Medulla oblongata (tissue), 1 donor: Measurements from ENCODE around the gene USP20.
"Not testable (repeated sequence)": the region's sequence is repeated elsewhere in the genome, so short reads cannot be mapped to it uniquely, and the experiment has no call there.

Experiments used
- DNase-seq: peaks from one replicate; pipeline ENCODE4 v3.0.0-alpha.2; 2015; ENCODE audit errors: extremely low spot score

USP20 gene

DNA sequence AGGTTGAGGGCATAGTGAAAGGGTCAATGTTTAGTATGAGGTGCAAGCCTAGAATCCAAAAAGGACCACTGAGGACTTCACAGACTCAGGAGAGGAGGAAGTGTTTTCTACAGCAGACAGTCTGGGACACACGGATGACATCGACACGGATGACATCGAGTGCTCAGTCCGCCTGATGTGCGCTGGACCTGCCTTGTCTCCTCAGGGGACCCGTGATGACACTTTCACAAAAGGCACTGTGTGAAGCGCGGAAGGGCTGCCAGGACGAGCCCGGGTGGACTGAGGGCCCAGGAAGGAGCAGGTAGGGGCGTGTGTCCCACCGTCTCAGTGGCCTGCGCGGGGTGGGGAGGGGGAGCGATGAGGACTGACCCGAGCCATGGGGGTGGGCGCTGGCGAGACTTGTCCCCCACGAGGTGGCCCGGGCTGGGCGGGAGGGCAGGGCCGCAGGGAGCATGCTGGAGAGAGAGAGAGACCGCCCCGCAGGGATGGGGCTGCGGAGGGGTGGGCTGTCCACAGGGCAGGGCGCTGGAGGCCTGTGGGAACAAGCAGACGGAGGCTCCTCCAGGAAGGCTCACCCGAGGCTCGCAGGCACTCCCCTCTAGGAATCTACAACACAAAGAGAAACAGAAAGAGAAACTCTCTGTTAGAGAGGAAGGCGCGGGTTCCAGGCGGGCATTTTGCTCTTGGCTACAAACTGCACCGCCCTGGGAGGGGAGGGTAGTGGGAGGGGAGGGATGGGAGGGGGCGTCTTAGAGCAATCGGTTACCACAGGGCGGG, 54.9 kb downstream of the USP20 start:
- DNase-seq, result no peak

DNA sequence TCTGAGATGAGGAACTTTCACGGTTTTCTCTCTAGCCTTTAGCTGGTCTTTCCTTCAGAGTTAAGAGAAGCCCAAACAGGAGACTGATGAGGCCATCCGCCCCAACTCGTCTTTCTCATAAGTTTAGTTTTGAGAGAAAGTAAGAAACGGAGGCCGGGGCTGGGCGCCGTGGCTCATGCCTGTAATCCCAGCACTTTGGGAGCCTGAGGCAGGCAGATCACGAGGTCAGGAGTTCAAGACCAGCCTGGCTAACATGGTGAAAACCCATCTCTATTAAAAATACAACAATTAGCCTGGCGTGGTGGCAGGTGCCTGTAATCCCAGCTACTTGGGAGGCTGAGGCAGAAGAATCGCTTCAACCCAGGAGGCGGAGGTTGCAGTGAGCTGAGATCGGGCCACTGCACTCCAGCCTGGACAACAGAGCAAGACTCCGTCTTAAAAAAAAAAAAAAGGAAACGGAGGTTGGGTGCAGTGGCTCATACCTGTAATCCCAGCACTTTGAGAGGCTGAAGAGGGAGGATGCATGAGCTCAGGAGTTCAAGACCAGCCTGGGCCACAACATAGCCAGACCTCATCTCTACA, 55.6 kb downstream of the USP20 start:
- DNase-seq, result not testable (repeated sequence)

DNA sequence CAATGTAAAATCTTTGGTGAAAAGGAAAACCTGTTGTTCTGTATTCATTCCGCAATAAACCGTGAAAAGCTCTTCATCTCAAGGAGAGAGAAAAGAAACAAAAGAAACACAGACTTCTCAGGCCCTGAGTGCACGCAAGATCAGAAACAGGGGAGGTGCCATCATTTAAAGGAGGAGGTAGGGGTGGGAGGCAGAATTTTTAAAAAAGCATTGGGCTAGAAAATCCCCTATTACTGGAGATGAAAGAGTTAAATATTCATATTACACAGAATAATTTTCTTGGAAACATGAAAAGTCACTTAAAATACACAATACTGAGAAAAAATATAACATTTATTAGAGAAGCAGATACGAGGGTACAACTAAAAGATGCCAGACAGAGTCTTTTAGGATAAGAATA, 56.3 kb downstream of the USP20 start:
- DNase-seq, result no peak

DNA sequence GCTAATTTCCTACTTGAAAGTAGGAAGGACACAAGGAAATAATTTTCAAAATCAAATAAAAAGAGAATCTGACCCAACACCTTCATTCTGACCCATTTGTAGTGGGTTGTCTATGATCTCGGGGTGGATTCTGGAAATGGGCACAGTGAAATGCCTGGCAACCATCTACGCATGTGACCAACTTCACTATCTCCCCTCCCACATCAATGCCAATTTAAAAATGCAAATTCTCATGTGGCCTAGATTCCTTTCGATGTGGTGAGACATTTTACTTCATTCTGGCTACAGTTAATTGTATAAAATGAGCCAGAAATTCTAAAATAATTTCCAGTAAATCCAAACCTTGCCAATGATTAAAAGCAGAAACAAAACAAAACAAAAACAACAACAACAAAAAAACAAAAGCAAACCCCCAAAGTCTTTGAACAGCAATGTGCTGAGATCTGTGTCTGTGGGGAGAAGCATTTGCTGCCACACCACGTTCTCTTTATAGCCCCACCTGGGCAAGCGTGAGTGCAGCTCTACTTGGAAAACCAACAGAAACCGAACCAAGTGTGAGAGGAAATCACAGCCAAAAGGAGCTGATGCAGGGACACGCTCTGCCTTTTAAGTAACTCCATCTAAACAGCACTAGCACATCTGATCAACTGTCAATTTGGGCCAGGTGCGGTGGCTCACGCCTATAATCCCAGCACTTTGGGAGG, 59.0 kb downstream of the USP20 start:
- DNase-seq, result no peak

DNA sequence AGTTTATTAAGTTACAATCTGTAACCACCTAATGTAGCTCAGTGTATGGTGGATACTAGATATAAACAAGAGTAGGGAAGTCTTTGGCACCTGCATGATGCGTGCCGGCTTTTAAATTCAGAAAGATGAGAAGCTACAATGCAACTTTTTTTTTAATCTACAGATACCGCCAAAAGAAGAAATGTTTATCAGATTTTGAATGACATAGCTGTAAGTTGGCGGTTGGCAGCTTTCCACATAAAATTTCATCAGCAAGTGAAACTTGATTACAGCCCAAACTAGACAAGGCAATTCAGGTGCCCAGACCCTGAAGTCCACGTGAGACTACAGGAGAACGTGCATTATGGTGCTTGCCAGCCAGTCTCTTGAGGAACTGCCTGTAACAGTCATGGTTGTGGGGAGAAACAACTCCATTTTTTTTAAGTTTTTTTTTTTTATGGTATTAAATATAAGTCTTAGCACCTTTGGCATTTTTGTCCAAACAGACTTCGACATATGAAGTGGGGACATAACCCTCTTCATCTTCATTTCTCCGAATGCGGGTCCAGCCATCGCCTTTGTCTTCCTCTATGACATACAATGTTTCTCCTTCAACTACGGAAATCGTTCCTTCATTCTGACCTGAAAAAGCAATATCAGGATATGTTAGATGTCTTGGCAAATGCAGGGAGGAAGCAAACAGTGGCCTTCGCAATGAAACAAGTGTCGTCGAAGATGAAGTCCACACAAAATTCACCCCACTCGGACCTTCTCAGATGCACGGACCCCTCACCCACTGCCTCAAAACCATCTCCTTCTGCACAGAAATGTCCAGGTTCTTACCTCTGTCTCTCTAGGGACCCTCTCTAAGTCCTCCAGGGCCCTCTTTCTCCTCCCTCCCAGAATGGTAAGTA, 60.4 kb downstream of the USP20 start:
- DNase-seq, result no peak

DNA sequence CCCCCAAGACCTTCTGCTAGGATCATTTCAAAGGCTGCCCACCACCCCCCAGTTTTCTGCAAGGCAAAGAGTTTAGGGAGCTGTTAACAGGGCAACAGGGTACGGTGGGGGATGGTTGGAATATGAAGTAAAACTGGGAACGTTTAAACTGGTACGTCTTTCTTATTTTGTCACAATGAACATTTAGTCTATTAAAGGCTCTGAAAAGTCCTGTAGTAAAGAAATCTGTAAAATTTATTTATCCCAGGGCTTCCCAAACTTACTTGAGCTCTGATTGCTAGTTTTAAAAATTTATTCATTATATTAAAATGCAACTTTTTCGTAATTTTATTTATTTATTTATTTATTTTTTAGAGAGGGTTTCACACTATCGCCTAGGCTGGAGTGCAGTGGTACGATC, 62.0 kb downstream of the USP20 start:
- no peak for DNase-seq

DNA sequence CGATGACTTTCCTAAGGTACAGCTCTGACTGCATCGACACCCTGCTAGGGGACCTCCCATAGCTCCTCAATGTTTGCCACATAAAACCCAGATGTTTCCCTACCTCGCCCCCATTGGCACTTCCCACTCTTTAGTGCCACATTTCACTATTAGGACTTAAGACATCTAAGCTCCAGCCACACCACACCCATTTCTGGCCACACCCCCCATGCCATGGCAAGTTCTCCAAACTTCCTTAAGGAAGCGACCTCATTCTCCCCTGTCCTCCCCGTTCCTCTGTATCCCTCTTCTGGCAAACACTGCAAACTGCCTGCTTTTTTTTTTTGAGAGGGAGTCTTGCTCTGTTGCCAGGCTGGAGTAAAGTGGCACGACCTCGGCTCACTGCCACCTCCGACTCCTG, 62.9 kb downstream of the USP20 start:
- no peak for DNase-seq

DNA sequence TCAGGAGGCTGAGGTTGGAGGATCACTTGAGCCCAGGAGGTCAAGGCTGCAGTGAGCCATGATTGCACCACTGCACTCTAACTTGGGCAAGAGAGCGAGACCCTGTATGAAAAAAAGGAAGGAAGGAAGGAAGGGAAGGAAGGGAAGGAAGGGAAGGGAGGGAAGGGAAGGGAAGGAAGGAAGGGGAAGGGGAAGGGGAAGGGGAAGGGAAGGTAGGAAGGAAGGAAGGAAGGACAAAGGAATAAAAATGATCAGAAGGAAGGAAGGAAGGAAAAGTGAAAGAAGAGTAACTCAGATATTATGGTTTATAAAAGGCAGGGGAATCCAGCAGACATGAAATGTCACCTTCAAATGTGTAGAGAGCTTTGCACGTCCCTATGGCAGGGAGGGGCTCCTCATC, 64.4 kb downstream of the USP20 start:
- no peak for DNase-seq

DNA sequence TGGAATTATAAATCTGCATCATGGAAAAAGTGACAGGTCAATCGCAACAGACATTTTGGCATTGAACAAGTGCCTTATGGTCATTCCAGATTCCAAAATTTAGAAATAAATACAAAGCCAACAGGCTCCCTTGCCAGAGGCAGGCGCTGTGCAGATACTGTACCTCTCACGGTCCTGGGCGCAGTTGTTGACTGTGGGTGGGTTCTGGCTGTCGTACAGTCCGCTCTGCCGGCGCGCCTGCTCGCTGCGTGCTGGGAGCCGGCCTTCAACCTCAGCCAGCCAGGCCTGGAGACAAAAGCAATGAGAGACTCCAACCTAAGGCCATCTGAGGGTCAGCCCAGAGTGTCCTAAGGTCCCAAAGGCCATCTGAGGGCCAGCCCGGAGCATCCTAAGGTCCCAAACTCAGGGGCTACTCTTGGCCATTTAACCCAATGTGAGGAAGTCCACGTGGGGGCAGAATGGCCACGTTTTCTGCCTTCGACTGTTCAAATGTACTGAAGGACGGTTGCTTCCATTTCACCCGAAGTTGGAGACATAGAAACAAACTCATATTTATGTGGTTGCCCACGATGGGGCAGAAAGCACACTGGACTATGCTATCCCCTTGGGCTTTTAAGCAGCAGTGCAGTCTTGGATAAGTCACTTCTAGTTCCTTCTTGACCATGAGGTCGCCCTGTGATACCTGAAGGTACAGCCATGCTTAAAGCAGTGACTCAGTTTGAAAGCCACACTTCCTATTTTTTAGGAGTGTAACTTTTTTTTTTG, 65.2 kb downstream of the USP20 start:
- no peak for DNase-seq

DNA sequence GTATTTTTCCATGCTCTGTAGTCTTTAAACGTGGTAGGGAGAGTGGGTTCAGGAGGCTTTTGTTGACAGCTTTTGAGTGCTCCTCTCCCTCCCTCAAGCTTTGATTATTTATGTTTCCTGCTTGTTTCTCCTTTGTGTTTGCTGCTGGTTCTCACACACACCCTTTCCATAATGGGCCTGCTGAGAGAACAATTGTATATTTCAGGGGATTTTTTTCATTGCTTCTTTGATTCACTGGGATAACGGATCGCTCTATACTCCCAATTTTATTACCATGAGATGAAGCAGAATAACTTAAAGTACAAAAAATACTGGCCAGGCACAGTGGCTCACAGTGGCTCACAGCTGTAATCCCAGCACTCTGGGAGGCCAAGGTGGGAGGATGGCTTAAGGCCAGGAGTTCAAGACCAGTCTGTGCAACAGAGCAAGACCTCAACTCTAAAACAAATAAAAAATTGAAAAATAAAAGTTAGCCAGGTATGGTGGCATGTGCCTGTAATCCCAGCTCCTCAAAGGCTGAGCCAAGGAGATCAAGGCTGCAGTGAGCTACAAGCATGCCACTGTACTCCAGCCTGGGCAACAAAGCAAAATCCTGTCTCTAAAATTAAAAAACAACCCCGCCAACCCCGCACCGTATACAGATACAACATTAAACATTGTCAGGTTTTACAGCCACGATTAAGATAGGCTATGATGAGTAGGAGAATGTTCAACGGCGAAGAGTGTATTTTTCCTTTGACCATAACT, 66.9 kb downstream of the USP20 start:
- DNase-seq, result no peak

DNA sequence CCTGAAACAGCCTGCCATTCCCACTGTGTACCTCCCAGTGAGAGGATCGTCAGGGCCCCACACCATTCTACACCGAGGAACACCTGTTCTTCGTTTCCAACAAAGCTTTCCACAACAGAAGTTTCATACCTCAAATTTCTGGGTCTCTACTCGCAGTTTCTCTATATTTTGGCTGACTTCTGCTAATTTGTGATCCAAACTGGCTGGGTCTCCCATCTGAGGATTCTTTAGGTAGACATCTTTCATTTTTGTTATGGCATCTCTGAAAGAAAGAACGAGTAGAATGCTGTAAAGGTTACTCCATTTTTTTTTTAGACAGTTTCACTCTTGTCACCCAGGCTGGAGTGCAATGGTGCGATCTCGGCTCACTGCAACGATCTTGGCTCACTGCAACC, 67.5 kb downstream of the USP20 start:
- no peak for DNase-seq

DNA sequence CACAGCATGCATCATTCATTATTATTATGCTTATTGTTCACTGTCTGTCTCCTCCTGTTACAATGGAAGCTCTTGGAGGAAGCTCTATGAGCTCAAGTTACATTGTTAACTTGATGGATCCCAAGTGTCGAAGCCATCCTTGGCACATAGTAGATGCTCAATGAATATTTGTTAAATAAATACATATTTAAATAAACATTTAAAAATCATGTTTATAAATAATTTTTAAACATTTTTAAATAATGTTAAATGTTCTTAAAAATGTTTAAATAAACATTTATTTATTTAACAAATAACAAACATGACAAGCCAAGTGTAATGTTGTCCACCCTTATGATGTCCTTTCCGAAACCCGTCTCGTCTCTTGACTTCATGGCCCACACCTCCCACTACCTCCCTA, 69.5 kb downstream of the USP20 start:
- no peak for DNase-seq

DNA sequence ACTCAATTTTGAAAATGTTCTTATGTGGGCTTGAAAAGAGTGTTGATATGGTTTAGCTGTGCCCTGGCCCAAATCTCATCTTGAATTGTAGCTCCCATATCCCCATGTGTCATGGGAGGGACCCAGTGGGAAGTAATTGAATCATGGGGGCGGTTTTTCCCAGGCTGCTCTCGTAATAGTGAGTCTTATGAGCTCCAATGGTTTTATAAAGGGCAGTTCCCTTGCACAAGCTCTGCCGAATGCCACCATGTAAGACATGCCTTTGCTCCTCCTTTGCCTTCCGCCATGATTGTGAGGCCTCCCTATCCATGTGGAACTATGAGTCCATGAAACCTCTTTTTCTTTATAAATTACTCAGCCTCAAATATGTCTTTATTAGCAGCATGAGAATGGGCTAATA, 71.0 kb downstream of the USP20 start:
- no peak for DNase-seq

DNA sequence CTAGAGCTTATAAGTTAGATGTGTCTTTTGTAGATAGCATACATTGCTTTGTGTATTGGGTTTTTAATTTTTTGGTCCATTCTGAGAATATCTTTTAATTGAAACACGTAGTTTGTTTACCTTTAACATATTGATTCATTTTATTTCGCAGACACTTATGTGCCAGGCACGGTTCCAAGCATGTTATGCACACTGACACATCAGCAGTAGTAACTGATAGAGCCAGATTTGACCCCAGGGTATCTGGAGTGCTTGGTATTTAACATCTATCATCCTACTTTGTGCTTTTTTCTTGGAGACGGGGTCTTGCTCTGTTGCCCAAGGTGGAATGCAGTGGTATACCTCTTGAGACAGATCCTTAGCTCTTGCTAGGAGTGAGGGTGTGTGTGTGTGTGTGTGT, 71.9 kb downstream of the USP20 start:
- no peak for DNase-seq

DNA sequence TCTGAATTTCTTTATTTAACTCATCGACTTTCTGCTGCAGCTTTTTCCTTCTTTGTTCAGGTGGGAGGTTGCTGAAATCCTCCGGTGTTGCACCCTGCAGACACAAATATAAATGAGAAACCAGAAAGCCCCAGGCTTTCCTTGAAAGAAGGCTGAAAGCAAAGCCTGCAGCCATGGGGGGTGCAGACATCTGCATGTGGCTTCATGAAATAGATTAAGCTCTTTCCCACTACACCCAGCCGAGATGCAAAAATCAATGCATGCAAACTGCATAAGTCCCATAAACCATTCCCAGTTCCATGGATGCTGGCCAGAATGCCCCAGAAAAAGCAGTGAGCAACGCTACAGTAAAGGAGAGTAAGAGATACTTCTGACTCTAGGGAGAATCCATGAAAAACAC, 73.6 kb downstream of the USP20 start:
- DNase-seq, result no peak

DNA sequence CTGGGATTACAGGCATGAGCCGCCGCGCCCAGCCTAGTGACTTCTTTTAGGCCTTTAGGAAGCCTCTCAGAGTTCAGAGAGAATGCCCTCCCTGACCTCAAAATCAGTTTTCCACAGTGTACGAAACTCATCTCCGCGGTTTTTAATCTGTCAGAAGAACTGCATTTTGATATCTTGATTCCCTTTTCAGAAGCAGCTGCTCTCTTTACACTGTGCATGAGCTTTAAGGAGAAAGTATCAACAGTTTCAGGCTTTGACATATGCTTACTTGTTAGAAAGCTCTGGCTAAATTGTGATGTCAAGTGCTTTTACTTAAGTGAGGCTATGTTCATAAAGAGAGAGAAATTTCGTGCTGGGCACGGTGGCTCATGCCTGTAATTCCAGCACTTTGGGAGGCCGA, 74.6 kb downstream of the USP20 start:
- no peak for DNase-seq

DNA sequence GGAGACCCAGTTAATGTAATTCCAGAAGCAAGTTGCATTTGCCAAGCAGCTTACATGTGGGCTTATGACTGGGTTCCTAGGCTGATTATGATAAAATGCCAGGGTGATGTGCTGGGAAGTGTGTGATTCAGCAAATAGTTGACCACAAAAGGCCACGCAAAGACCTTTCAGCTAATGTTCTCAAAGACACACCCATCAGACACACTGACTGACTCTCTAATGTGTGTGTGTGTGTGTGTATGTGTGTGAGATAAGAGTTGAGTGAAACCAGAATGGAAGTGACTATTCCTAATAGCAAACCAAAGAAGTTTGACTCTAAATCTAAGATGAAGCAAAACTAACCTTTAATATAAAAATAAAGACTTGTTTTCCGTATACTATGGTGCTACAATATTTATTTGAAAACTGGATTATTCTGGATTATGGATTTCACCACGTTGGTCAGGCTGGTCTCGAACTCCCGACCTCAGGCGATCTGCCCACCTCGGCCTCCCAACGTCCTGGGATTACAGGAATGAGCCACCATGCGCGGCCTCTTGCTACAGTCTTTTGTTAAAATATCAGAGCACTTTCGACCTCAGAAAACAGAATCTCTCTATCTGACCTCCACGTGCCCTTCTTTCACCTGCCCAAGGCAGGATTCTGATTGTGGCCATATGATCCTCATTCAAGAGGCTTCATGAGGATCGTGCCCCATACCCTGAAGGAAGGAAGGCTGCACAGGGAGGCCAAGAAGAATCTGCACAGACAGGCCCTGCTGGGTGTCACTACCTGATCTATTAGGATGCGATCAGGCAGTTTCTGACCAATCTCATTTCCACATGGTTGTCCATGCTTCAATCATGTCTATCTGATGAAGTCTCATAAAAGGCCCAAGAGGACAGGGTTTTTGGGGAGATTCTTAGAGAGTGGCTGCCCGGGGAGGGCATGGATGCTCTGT, 75.6 kb downstream of the USP20 start:
- no peak for DNase-seq

DNA sequence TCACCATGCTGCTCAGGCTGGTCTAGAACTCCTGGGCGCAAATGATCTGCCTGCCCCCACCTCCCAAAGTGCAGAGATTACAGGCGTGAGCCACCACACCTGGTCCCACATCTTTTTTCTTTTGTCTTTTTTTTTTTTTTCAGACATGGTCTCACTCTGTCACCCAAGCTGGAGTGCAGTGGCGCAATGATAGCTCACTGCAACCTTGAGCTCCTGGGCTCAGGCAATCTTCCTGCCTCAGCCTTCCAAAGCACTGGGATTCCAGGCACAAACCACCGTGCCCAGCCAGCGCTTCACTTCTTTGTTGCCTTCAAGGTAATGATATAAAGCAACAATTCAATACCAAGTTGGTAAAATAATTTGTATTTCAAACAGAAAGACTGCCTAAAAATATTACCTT, 78.8 kb downstream of the USP20 start:
- no peak for DNase-seq

DNA sequence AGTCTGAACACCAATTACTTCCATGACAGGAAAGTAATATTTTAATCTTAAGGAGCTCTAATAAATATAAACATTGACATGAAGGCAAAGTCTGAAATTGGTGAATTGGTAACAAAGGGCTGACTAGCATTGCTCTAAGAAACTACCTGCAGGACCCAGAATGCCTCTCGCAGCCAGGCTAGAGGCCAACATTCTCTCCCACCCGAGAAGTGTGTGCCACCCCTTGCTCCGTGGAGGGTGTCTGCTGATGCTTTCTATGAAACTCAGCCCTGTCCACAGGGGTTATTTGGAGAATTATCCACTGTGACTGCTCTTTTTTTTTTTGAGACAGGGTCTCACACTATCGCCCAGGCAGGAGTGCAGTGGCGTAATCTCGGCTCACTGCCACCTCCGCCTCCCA, 81.4 kb downstream of the USP20 start:
- no peak for DNase-seq
